H1 (cell line): ENCODE data around the gene NXT1. TPM values are rescaled to one million over a fixed set of nuclear protein-coding genes. Genes with fewer than 3 reads are reported as not detected.

Source experiments
- CTCF ChIA-PET: fragments of 300-600 bp; sonication (Branson Sonifier 250); formaldehyde crosslinking; loops from one replicate; lab custom pipeline; 2021; ENCODE audit not compliant: partially characterized antibody; lab: Charles Lee
- POLR2A ChIA-PET: fragments of 300-600 bp; sonication (Branson Sonifier 250); formaldehyde crosslinking; loops from one replicate; lab custom pipeline; 2021; ENCODE audit warnings: inconsistent platforms; ENCODE audit not compliant: partially characterized antibody; lab: Charles Lee
- DNase-seq, 2 experiments: peaks; one replicate each; pipeline versions ENCODE4 v3.0.0 to v3.0.0-alpha.2; 2010 to 2022; ENCODE audit warnings: low spot score in 2 of 2, low read depth in 1 of 2, mixed read lengths in 1 of 2
- FAIRE-seq: peaks from 2 replicates; lab custom pipeline; 2011; peaks lifted over from hg19 to GRCh38; lab: Jason Lieb, UNC
- H2AFZ ChIP-seq: 2 replicates; pipeline ENCODE4 v1.8.1; 2012; ENCODE audit warnings: low read length, inconsistent platforms
- H2AK5ac ChIP-seq: 2 replicates; pipeline ENCODE4 v1.6.1; 2013; ENCODE audit warnings: low read depth, low read length
- H2BK120ac ChIP-seq: replicated peaks from 2 replicates; pipeline ENCODE3; 2013; ENCODE audit warnings: low read depth, low read length, inconsistent platforms
- H2BK12ac ChIP-seq: 2 replicates; pipeline ENCODE4 v1.6.1; 2013; ENCODE audit warnings: low read depth, low read length
- H2BK15ac ChIP-seq: 2 replicates; pipeline ENCODE4 v1.6.1; 2013; ENCODE audit warnings: low read length
- H2BK20ac ChIP-seq: 2 replicates; pipeline ENCODE4 v1.6.1; 2013; ENCODE audit warnings: low read length
- H2BK5ac ChIP-seq: 2 replicates; pipeline ENCODE4 v1.6.1; 2013; ENCODE audit warnings: low read depth, low read length
- H3K14ac ChIP-seq: 2 replicates; pipeline ENCODE4 v1.6.1; 2013; ENCODE audit warnings: inconsistent platforms; ENCODE audit not compliant: insufficient read length
- H3K18ac ChIP-seq: 2 replicates; pipeline ENCODE4 v1.6.1; 2013; ENCODE audit warnings: low read length; ENCODE audit errors: extremely low read depth
- H3K23ac ChIP-seq: 2 replicates; pipeline ENCODE4 v1.6.1; 2013; ENCODE audit warnings: inconsistent platforms; ENCODE audit not compliant: insufficient read length
- H3K23me2 ChIP-seq: 2 replicates; pipeline ENCODE4 v1.6.1; 2013; ENCODE audit warnings: low read depth, low read length
- H3K27ac ChIP-seq: 2 replicates; pipeline ENCODE4 v1.6.1; 2011; ENCODE audit warnings: low read depth, low read length, inconsistent platforms
- H3K27me3 ChIP-seq, 4 experiments: replicated peaks in 1 of 4; 1 replicate in 1 of 4; 2 replicates in 3 of 4; pipeline versions ENCODE4 v1.6.1 to v1.8.1; 2011 to 2013; ENCODE audit warnings: low read length in 3 of 4, mild to moderate bottlenecking in 3 of 4, inconsistent platforms in 2 of 4, mixed read lengths in 2 of 4, moderate library complexity in 1 of 4; ENCODE audit not compliant: control insufficient read depth in 3 of 4, insufficient read depth in 3 of 4; ENCODE audit errors: extremely low read depth in 1 of 4
- H3K36me3 ChIP-seq, 4 experiments: 2 replicates each; pipeline versions ENCODE4 v1.6.1 to v1.8.1; 2011 to 2013; ENCODE audit warnings: mild to moderate bottlenecking in 4 of 4, low read length in 3 of 4, moderate library complexity in 2 of 4, control low read depth in 1 of 4, inconsistent platforms in 1 of 4; ENCODE audit not compliant: insufficient read depth in 4 of 4, control insufficient read depth in 2 of 4
- H3K4ac ChIP-seq: replicated peaks from 2 replicates; pipeline ENCODE3; 2013; ENCODE audit warnings: low read length, low read depth, mixed read lengths, inconsistent platforms; ENCODE audit not compliant: insufficient read length
- H3K4me1 ChIP-seq, 4 experiments: replicated peaks in 1 of 4; 1 replicate in 1 of 4; 2 replicates in 3 of 4; pipeline versions ENCODE4 v1.6.1 to v1.8.1; 2011 to 2013; ENCODE audit warnings: low read length in 3 of 4, inconsistent platforms in 2 of 4, mixed read lengths in 1 of 4; ENCODE audit not compliant: insufficient read depth in 4 of 4, control insufficient read depth in 3 of 4
- H3K4me2 ChIP-seq, 2 experiments: 2 replicates each; pipeline versions ENCODE4 v1.6.1 to v1.8.1; 2011 to 2013; ENCODE audit warnings: low read depth in 2 of 2, low read length in 2 of 2, control low read depth in 1 of 2, inconsistent platforms in 1 of 2, mild to moderate bottlenecking in 1 of 2; ENCODE audit not compliant: insufficient read depth in 1 of 2
- H3K4me3 ChIP-seq, 4 experiments: fragments of 200-600, 300-600 bp in 1 of 4; sonication (generic), shearing (Covaris generic), sonication (Bioruptor Twin) in 1 of 4; 2 replicates each; pipeline versions ENCODE4 v1.5.1 to v1.8.1; 2011 to 2016; ENCODE audit warnings: low read length in 4 of 4, low read depth in 3 of 4, control low read depth in 2 of 4, inconsistent platforms in 2 of 4, mild to moderate bottlenecking in 2 of 4, mixed read lengths in 1 of 4, moderate library complexity in 1 of 4; ENCODE audit not compliant: insufficient read depth in 2 of 4; ENCODE audit errors: extremely low read depth in 1 of 4
- H3K56ac ChIP-seq: replicated peaks from 2 replicates; pipeline ENCODE3; 2013; ENCODE audit warnings: low read depth, mild to moderate bottlenecking, mixed read lengths, low read length, inconsistent platforms; ENCODE audit not compliant: insufficient read length
- H3K79me1 ChIP-seq: 2 replicates; pipeline ENCODE4 v1.6.1; 2013; ENCODE audit warnings: low read depth, low read length, control low read depth
- H3K79me2 ChIP-seq, 2 experiments: 2 replicates each; pipeline versions ENCODE4 v1.6.1 to v1.8.1; 2012 to 2013; ENCODE audit warnings: low read length in 2 of 2, mild to moderate bottlenecking in 2 of 2, inconsistent platforms in 1 of 2; ENCODE audit not compliant: insufficient read depth in 2 of 2, control insufficient read depth in 1 of 2
- H3K9ac ChIP-seq, 4 experiments: replicated peaks in 1 of 4; 1 replicate in 1 of 4; 2 replicates in 3 of 4; pipeline versions ENCODE4 v1.6.1 to v1.8.1; 2011 to 2013; ENCODE audit warnings: low read depth in 3 of 4, low read length in 3 of 4, control low read depth in 2 of 4, mild to moderate bottlenecking in 2 of 4, moderate library complexity in 2 of 4, inconsistent platforms in 1 of 4; ENCODE audit errors: extremely low read depth in 1 of 4
- H3K9me3 ChIP-seq, 2 experiments: 2 replicates each; pipeline versions ENCODE4 v1.6.1 to v1.8.1; 2012 to 2013; ENCODE audit warnings: mild to moderate bottlenecking in 2 of 2, moderate library complexity in 2 of 2, control low read depth in 1 of 2, inconsistent platforms in 1 of 2, low read depth in 1 of 2, low read length in 1 of 2, mixed read lengths in 1 of 2; ENCODE audit not compliant: insufficient read depth in 2 of 2
- H4K20me1 ChIP-seq, 2 experiments: replicated peaks in 1 of 2; 2 replicates each; pipeline versions ENCODE3 to v1.8.1; 2011 to 2013; ENCODE audit warnings: inconsistent platforms in 2 of 2, low read length in 2 of 2, mild to moderate bottlenecking in 1 of 2; ENCODE audit not compliant: insufficient read depth in 2 of 2, control insufficient read depth in 1 of 2
- H4K5ac ChIP-seq: 2 replicates; pipeline ENCODE4 v1.6.1; 2013; ENCODE audit warnings: low read length, low read depth, mixed read lengths, inconsistent platforms; ENCODE audit not compliant: insufficient read length
- H4K8ac ChIP-seq: 2 replicates; pipeline ENCODE4 v1.8.0; 2013; ENCODE audit warnings: mild to moderate bottlenecking, moderate library complexity, low read length, inconsistent platforms; ENCODE audit not compliant: insufficient read depth; ENCODE audit errors: extremely low read depth
- H4K91ac ChIP-seq: replicated peaks from 2 replicates; pipeline ENCODE3; 2013; ENCODE audit warnings: low read length, mixed read lengths, inconsistent platforms; ENCODE audit not compliant: insufficient read length
- GABPA ChIP-seq: IDR thresholded peaks from 2 replicates; pipeline ENCODE4 v1.6.1; 2011; ENCODE audit warnings: mild to moderate bottlenecking, low read length, moderate library complexity, borderline replicate concordance; ENCODE audit not compliant: insufficient read depth
- SRF ChIP-seq: IDR thresholded peaks from 2 replicates; pipeline ENCODE4 v1.6.1; 2011; ENCODE audit warnings: mild to moderate bottlenecking, low read depth, low read length, moderate library complexity
- WGBS, 2 experiments: shearing (Covaris generic) in 1 of 2; methylation state at CpG; one replicate each; pipeline versions ENCODE4 v1.1.6 to v1.1.7; 2013 to 2015; ENCODE audit warnings: low lambda C conversion rate in 2 of 2, mixed read lengths in 2 of 2, inconsistent platforms in 1 of 2, low coverage in 1 of 2, missing lambda C conversion rate in 1 of 2; ENCODE audit not compliant: insufficient replicate concordance in 2 of 2, insufficient coverage in 1 of 2, insufficient read length in 1 of 2; ENCODE audit errors: extremely low coverage in 1 of 2, missing lambda C conversion rate in 1 of 2; 5-methylcytosine and 5-hydroxymethylcytosine counted together
- polyA plus RNA-seq, 7 experiments: library from polyadenylated mRNA; depleted of rRNA in 3 of 7; stranded (reverse) in 5 of 7; unstranded in 2 of 7; fragments of >200 nt in 5 of 7; fragments of 200-250 nt in 2 of 7; gene quantifications; 1 replicate in 5 of 7; 2 replicates in 1 of 7; 4 replicates in 1 of 7; pipeline versions ENCODE4 v1.2.1 to v1.2.3, GENCODE V29; 2011 to 2013; ENCODE audit warnings: missing spikeins in 2 of 7, mixed read lengths in 2 of 7
- total RNA-seq: library from RNA; stranded (reverse); fragmentation: NEBNext Ultra II Directional; extraction: Animal tissue kit (Norgen Biotek cat#: 25700); gene quantifications from 2 replicates; pipeline ENCODE4 v1.2.1, GENCODE V29; 2021

The NXT1 gene
- total and polyA plus RNA-seq, 2 of the 8 experiments (the other 6 are each of a cell fraction or from before 2014, with no cell fraction given), result 23.1 to 26.5 TPM

- FAIRE-seq, result no peak
- CTCF ChIA-PET, result no interaction called here
- no peak overlapping the region for H3K4ac ChIP-seq
Observed at GRCh38 chr20:23327617-23328333, 22.8 kb upstream of the NXT1 start.

More at GRCh38 chr20:23327617-23328333, 22.8 kb upstream of the NXT1 start:
- no peak overlapping the region for H3K23ac ChIP-seq
- H4K91ac ChIP-seq, result no peak overlapping the region
- no peaks in the 10 kb centered on the region for H4K20me1 ChIP-seq
- H2BK120ac ChIP-seq, result no peak overlapping the region
- H3K9ac ChIP-seq, result no peak overlapping the region
- no peaks in the 10 kb centered on the region for H3K79me2 ChIP-seq
- H2BK20ac ChIP-seq, result no peak overlapping the region
- POLR2A ChIA-PET, result no interaction called here
- H3K4me3 ChIP-seq, result no peak overlapping the region
- H3K23me2 ChIP-seq, result no peaks in the 10 kb centered on the region
- no peak overlapping the region for H2BK12ac ChIP-seq
- no peak overlapping the region for H4K5ac ChIP-seq
- no peak overlapping the region for H4K8ac ChIP-seq
- no peak overlapping the region for H3K56ac ChIP-seq
- H3K27ac ChIP-seq, result no peak overlapping the region
- no peaks in the 10 kb centered on the region for H3K27me3 ChIP-seq
- H3K4me2 ChIP-seq, result no peak overlapping the region
- H2AK5ac ChIP-seq, result no peak overlapping the region
- H3K79me1 ChIP-seq, result no peaks in the 10 kb centered on the region
- no peak overlapping the region for H2BK5ac ChIP-seq
- H2BK15ac ChIP-seq, result no peak overlapping the region
- peaks cover 0 to 4% of the 10 kb centered on the region in 2 experiments; a peak in 3 of 4 replicates for H3K9me3 ChIP-seq
- H3K14ac ChIP-seq, result no peak overlapping the region
- H2AFZ ChIP-seq, result no peak overlapping the region
- H3K4me1 ChIP-seq, result peaks cover 0 to 6% (median under 1%) of the 10 kb centered on the region in 4 experiments; a peak in 1 of 7 replicates
- TF ChIP-seq GABPA (no peak), SRF (no peak)
- TF ChIP-seq, all 59 proteins: peak for 0
- H3K36me3 ChIP-seq, result no peaks in the 10 kb centered on the region
- WGBS, 2 experiments, result 90% methylated on average over 15 of the region's 15 CpGs; no CpG with 5 or more reads in 1 of the 2 experiments
- H3K18ac ChIP-seq, result no peak overlapping the region
- DNase-seq, result no peak
